Measurements from ENCODE around the gene CCDC187. TPM values are rescaled to one million over a fixed set of nuclear protein-coding genes. Genes with fewer than 3 reads are reported as not detected.

CCDC187 gene
- total RNA-seq, 1 donor from 2014 or later = not detected

- intact Hi-C loops (cut with micrococcal nuclease) = no loop called here
These were observed 4.4 kb downstream of the CCDC187 start for GRCh38 chr9:136299541-136299940.

DNA sequence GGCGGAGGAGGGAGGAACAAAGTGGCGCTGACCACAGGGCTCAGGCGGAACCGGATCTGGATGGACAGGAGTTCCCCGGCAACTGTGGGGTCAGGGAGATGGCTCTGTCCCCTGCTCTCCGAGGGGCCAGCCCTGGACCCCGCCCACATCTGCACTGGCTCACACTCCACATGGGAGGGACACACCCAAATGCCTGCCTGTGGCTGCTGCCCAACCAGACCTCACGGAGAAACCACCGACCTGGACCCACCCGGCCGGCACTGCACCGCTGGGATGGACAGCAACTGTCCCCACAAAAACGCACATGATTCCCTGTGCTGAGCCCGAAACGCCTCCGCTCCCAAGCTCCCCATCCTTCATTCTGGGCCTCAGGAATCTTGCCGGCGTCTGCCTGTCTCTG is 4.8 kb downstream of the CCDC187 start:
- intact Hi-C loops (cut with micrococcal nuclease) = no loop called here

GRCh38 chr9:136297766-136298735 is 5.8 kb downstream of the CCDC187 start:
- intact Hi-C loops (cut with micrococcal nuclease) = no loop called here

- intact Hi-C loops (cut with micrococcal nuclease) = no loop called here
These were observed 6.7 kb downstream of the CCDC187 start for GRCh38 chr9:136297016-136297691.

DNA sequence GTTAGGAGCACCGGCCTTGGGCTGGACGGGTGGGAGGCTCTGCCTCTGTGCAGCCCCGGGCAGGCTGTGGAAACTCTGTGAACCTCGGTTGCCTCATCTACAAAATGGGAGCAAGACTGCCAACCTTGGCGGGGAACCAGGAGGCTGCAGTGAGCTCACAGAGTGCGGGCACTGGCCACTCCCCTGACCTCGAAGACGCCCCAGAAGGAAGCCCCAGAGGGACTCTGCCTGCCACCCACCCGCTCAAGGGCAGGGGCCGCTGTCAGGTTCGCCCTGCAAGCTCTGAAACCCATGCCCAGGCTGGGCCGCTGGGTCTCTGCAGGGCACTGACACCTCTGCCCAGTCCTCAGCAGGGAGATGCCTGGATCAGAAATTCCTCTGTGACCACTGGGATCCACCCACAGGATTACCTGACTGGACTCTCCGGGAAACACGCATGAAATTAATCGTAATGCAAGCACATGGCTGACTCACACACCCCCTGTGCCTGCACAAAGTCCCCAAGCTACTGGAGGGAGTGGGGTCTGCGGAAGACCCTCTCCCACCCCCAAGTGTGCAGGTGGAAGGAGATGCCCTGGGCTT is 7.4 kb downstream of the CCDC187 start:
- intact Hi-C loops (cut with micrococcal nuclease) = no loop called here

- intact Hi-C loops (cut with micrococcal nuclease) = no loop called here
These were observed 8.1 kb downstream of the CCDC187 start for GRCh38 chr9:136295542-136296433.

- intact Hi-C loops (cut with micrococcal nuclease) = no loop called here
These were observed 8.8 kb downstream of the CCDC187 start for GRCh38 chr9:136295055-136295454.

DNA sequence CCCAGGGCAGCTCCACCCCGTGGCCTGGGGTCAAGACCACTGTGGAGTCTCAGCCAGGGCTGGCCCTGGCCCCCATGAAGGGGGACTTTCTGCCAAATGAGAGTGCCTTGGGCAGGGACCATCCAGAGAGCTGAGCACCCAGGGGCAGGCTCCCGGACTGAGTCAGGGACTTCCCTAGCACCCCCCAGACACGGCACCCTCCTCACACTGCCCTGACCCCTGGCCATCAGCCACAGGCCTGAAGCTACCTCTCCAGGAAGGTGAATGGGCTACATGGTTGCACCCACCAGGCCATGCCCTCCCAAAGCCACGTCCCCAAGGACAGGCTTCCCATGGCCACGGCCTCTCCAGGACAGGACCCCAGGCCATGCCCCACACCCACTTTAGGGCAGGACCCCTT is 9.5 kb downstream of the CCDC187 start:
- intact Hi-C loops (cut with micrococcal nuclease) = no loop called here

- intact Hi-C loops (cut with micrococcal nuclease) = no loop called here
These were observed 10.3 kb downstream of the CCDC187 start for GRCh38 chr9:136293476-136294077.

GRCh38 chr9:136292591-136293448 is 11.1 kb downstream of the CCDC187 start:
- intact Hi-C loops (cut with micrococcal nuclease) = no loop called here

DNA sequence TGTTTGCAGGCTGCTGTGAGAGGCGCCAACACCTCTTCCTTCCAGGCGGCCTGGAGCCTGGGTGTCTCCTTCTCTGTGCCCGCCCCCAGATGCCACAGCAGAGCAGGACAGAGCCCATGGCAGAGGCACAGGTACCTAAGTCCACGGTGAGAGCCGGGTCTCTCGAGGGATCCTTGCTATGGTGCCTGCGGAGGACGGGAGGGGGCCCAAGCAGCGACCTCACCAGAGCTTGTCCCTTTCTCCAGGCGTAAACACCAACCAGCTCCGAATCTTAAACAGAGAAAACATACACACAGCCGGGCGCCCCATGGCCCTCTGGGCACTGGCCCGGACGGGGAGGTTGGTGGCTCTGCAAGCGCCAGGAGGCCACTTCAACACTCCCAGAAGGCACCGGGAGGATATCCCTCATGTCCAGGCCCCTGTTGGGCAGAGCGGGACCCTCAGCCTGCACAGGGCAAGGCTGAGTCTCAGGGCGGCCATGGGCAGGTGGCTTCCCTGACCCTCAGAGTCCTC is 11.8 kb downstream of the CCDC187 start:
- intact Hi-C loops (cut with micrococcal nuclease) = no loop called here

DNA sequence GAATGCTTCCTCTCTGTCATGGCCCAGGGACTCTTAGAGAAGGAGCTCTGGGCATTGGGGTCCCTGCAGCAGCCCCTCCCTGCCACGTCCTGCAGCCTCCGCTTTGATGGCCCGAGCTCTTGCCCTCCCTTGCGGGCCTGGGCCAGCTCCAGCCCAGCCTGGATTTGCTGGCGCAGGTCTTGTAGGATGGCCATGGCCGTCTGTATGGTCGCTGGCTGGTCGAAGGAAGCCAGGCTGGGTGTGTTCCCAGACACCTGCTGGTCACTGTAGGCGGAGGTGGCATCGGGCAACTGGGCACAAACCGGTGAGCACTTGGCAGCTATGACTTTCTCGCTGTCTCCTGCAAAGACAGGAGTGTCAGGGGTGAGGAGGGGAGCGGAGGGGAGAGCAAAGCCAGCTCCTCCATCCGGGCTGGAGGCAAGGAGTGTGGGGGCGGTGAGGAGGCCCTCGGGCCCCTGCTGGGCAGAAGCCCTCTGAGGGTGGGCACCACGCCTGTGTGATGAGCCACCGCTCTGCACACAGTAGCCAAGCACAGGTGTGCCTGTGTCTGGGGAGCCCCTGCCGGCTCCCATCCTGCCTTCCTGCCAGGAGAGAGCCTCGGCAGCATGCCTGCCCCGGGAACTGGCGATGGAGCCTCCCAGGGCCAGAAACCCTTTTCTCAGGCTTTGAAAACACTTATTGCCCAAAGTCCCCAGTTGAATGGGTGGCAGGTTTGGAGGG is 12.4 kb downstream of the CCDC187 start:
- intact Hi-C loops (cut with micrococcal nuclease) = no loop called here

DNA sequence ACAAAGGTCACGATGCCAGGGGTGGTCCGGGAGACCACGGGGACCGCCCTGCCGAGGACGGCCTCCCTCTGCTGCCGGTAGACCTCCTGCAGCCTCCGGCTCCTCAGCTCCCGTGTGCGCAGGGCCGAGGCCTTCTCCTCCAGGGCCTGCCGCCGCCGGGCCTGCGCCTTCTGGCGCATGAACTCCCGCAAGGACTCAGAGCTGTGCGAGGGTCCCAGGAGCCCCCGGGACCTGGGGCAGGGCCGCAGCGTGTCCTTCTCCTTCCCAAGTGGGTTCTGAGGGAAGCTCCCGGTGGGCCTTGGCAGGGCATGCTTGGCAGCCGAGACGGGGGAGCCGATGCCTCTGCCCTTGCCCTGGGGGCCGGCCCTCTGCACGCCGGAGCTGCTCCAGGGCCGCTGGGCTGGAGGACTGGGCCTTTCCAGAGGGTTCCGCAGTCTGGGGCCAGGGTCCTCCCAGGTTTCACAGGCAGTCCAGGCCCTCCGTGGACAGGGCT is 13.3 kb downstream of the CCDC187 start:
- intact Hi-C loops (cut with micrococcal nuclease) = no loop called here

- intact Hi-C loops (cut with micrococcal nuclease) = no loop called here
These were observed 14.0 kb downstream of the CCDC187 start for GRCh38 chr9:136289651-136290507.

DNA sequence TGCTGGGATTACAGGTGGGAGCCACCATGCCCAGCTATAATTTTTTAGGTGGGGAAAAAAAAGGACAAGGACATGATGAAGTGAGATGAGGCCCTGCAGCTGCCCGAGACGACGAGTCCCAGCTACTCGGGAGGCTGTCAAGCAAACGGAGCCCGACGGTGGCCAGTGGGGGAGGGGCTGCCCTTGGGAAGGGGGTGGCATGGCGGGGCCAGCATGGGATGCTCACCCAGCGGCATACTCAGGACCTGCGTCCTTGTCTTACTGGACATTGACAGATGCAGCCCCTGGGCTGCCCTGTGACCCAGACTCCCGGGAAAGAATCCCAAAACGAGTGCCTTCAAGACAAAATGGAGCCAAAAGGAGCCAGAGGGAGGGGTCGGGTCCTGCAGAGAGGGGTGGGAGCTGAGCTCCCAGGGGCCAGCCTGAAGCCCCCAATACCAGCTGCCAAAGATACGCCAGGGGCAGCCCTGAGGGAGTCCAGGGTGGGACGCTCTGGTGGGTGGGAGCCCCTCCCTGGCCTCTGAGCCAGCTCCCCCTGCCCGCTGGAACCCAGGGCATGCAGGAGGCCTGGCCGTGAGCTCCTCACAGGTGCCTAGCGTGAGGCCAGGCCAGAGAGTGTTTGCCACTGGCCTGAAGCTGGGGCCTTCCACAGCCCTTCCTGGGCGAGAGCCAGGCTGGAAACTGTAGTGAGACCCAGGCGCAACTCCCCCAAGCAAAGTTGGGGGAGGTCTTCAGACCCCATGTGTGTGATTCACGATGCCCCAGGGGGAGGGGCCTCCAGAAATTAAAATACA is 15.7 kb downstream of the CCDC187 start:
- intact Hi-C loops (cut with micrococcal nuclease) = no loop called here

- intact Hi-C loops (cut with micrococcal nuclease) = no loop called here
These were observed 16.9 kb downstream of the CCDC187 start for GRCh38 chr9:136286987-136287379.

Measured in T-helper 2 cell treated with Interferon-gamma antibody and Interleukin-4, amounts not matched to agents 100 ng/mL and 5 ng/mL, for 36 hours (primary cell).